Measurements from ENCODE around the gene PCP2. TPM values are rescaled to one million over a fixed set of nuclear protein-coding genes. Genes with fewer than 3 reads are reported as not detected.
A peak's percentile ranks its signal among the peaks of the same experiment; 100 is the strongest.

PCP2 gene
- total RNA-seq, 1 donor from 2014 or later = 1.5 TPM

DNA sequence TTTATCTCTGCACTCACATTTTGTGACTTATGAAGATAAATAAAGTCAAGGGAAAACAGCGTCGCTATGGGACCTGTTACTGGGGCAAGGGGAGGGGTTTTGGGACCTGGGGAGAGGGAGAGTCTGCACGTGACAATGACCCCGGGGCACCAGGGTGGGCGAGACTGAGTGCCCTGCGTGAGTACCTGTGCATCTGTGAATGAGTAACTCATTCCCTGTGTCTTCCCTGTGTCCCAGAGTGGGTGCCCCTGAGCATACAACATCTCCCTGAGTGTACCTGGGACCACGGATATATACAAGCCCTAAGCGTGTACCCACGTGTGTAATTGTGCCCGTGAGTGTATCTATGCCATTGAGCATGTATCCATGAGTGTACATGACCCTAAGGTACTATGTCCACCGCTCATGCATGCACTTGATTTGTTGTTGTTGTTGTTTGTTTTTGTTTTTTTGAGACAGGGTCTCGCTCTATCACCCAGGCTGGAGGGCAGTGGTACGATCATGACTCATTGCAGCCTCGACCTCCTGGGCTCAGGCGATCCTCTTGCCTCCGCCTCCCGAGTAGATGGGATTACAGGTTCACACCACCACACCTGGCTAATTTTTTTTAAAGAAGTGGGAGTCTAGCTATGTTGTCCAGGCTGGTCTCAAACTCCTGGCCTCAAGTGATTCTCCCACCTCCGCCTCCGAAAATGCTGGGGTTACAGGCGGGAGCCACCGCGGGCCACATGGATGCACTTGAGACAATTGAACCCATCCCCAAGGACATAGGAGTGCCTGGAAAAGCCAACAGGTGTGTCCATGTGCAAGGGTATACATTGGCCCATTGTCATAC is 46.5 kb upstream of the PCP2 start:
- Mint-ChIP-seq H3K4me3 (peak overlapping the region; percentile 56), H3K9me3 (no peaks in the 10 kb centered on the region), H3K4me1 (peaks cover 6% of the 10 kb centered on the region), H3K27ac (no peak overlapping the region), H3K36me3 (peaks cover 8% of the 10 kb centered on the region), H3K27me3 (ENCODE audit: low read depth) (peaks cover 35% of the 10 kb centered on the region)
- TF ChIP-seq, protein P1, sequence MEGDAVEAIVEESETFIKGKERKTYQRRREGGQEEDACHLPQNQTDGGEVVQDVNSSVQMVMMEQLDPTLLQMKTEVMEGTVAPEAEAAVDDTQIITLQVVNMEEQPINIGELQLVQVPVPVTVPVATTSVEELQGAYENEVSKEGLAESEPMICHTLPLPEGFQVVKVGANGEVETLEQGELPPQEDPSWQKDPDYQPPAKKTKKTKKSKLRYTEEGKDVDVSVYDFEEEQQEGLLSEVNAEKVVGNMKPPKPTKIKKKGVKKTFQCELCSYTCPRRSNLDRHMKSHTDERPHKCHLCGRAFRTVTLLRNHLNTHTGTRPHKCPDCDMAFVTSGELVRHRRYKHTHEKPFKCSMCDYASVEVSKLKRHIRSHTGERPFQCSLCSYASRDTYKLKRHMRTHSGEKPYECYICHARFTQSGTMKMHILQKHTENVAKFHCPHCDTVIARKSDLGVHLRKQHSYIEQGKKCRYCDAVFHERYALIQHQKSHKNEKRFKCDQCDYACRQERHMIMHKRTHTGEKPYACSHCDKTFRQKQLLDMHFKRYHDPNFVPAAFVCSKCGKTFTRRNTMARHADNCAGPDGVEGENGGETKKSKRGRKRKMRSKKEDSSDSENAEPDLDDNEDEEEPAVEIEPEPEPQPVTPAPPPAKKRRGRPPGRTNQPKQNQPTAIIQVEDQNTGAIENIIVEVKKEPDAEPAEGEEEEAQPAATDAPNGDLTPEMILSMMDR (IDR thresholded peaks at IDR 0.05; ENCODE audit: unreplicated experiment) = no peak
- no peak for DNase-seq (ENCODE audit: low spot score in 2 of 2, unreplicated experiment in 2 of 2)

DNA sequence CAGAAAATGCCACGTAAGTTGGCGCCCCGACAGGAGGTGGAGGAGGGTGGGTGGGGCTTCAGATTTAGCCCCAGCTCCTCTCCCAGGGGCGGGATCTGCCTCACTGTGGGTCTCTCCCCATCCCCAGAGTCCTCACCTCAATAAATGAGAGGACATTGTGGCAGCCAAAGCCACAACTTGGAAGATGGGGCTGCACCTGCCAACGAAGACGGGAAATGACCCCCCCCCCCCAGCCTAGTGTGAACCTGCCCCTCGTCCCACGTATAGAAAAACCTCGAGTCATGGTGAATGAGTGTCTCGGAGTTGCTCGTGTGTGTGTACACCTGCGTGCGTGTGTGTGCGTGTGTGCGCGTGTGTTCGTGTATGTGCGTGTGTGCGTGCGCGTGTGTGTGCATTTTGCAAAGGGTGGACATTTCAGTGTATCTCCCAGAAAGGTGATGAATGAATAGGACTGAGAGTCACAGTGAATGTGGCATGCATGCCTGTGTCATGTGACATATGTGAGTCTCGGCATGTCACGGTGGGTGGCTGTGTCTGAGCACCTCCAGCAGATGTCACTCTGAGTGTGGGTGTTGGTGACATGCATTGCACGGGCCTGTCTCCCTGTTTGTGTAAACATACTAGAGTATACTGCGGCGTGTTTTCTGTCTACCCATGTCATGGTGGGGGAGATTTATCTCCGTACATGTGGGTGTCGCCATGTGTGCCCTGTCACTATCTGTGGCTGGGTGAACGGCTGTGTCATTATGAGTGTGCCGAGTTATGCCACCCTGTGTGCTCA is 45.6 kb upstream of the PCP2 start:
- H3K27ac Mint-ChIP-seq = no peak overlapping the region
- H3K36me3 Mint-ChIP-seq = peaks cover 8% of the 10 kb centered on the region
- H3K4me1 Mint-ChIP-seq = peaks cover 6% of the 10 kb centered on the region
- peak overlapping the region; percentile 29 for H3K4me3 Mint-ChIP-seq
- TF ChIP-seq, protein P1 (IDR thresholded peaks at IDR 0.05; ENCODE audit: unreplicated experiment) = no peak
- H3K27me3 Mint-ChIP-seq (ENCODE audit: low read depth) = peaks cover 39% of the 10 kb centered on the region
- no peaks in the 10 kb centered on the region for H3K9me3 Mint-ChIP-seq
- no peak for DNase-seq (ENCODE audit: low spot score in 2 of 2, unreplicated experiment in 2 of 2)

DNA sequence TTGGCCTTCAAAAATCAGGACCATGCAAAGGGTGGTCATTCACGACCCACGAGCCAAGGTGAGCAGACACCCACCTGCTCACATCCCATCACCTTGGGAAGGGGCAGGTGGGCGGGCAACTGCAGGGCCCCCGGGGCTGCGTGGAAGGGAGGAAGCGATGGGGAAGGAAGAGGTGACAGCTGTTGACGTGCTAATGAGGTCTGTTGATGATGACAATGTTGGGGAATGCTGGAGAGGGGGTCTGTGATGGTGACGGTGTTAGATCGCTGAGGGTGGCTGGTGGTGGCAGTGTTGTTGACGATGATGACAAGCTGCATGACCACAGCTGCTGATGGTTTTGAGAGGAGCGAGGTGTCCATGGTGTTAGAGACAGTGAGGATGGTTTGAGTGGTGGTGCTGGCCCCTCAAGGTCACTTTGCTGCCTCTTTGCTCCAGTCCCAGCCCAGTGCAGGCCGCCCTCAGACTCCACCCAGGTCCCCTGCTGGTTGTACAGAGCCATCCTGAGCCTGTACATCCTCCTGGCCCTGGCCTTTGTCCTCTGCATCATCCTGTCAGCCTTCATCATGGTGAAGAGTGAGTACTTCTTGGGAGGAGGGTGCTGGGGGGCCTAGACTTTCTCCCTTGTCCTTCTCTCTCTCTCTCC is 44.3 kb upstream of the PCP2 start:
- Mint-ChIP-seq H3K36me3 (peaks cover 4% of the 10 kb centered on the region), H3K9me3 (peaks cover 3% of the 10 kb centered on the region), H3K4me1 (peaks cover 6% of the 10 kb centered on the region), H3K27me3 (ENCODE audit: low read depth) (peaks cover 53% of the 10 kb centered on the region), H3K4me3 (no peak overlapping the region), H3K27ac (no peak overlapping the region)
- TF ChIP-seq, protein P1 (IDR thresholded peaks at IDR 0.05; ENCODE audit: unreplicated experiment) = no peak
- no peak for DNase-seq (ENCODE audit: low spot score in 2 of 2, unreplicated experiment in 2 of 2)

DNA sequence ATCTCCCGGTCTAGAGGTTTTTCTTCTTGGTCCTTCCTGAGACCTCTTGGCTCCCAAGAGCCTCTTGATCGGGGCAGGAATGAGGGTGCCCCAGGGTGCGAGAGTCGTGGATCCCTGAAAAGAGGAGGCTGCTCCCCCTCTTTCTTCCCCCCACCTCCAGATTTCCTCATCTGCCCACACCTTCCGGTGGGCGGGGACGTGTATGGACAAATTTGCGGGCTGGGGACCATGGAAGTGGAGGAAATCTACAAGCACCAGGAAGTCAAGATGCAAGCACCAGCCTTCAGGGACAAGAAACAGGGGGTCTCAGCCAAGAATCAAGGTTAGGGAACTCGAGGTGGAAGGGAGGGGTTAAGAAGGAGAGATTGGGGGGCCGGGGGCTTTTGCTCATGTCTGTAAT is 43.3 kb upstream of the PCP2 start, which contains the start of gene MCEMP1:
MCEMP1 (plus strand) TSS at position 237 of the 400 bp plus-strand sequence; CDS start at position 268, 31 bp downstream.
- Mint-ChIP-seq H3K9me3 (peaks cover 3% of the 10 kb centered on the region), H3K36me3 (no peaks in the 10 kb centered on the region), H3K4me3 (no peak within 1 kb of the TSS), H3K4me1 (peaks cover 5% of the 10 kb centered on the region), H3K27ac (no peak within 1 kb of the TSS), H3K27me3 (ENCODE audit: low read depth) (peaks cover 62% of the 10 kb centered on the region)
- TF ChIP-seq, protein P1 (IDR thresholded peaks at IDR 0.05; ENCODE audit: unreplicated experiment) = no peak
- no peak for DNase-seq (ENCODE audit: low spot score in 2 of 2, unreplicated experiment in 2 of 2)

DNA sequence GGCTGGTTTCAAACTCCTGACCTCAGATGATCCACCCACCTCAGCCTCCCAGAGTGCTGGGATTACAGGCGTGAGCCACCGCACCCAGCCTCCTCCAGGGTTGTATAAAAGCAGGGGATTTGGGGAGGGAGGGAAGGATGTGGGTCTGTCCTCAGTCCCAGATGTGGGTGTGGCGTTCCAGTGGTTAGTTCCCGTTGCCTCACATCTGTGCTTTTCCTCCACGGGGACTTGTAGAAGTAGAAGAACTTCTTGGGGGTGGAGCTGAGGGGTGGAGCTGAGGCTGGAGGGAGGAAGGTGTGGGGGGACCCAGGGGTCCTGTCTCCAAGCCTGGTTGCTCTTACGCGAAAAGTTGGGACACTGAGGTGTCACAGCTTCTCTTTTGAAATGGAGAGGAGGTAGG is 42.9 kb upstream of the PCP2 start:
- Mint-ChIP-seq H3K9me3 (peaks cover 3% of the 10 kb centered on the region), H3K4me3 (no peak overlapping the region), H3K27ac (no peak overlapping the region), H3K27me3 (ENCODE audit: low read depth) (peaks cover 67% of the 10 kb centered on the region), H3K36me3 (no peaks in the 10 kb centered on the region), H3K4me1 (peaks cover 3% of the 10 kb centered on the region)
- no peak for DNase-seq (ENCODE audit: low spot score in 2 of 2, unreplicated experiment in 2 of 2)
- TF ChIP-seq, protein P1 (IDR thresholded peaks at IDR 0.05; ENCODE audit: unreplicated experiment) = no peak

All from mesothelial cell of epicardium (in vitro differentiated cells).